Epithelial cell of proximal tubule (primary cell): Measurements from ENCODE around the gene GJA8. TPM values are rescaled to one million over a fixed set of nuclear protein-coding genes. Genes with fewer than 3 reads are reported as not detected.
"Not testable (repeated sequence)": the region's sequence is repeated elsewhere in the genome, so short reads cannot be mapped to it uniquely, and the experiment has no call there.

ENCODE experiments used
- DNase-seq: peaks from one replicate; pipeline ENCODE4 v3.0.0-alpha.2; 2011; ENCODE audit warnings: low read depth
- H3K4me3 ChIP-seq: 2 replicates; pipeline ENCODE4 v1.5.1; 2011; ENCODE audit warnings: low read depth, mild to moderate bottlenecking, low read length
- CTCF ChIP-seq: conservative IDR thresholded peaks from 2 replicates; pipeline ENCODE4 v1.5.1; 2012; ENCODE audit warnings: low read depth, mild to moderate bottlenecking, low read length
- total RNA-seq: library from RNA; depleted of rRNA; stranded (reverse); fragments of >200 nt; gene quantifications from 2 replicates; pipeline ENCODE4 v1.2.3, GENCODE V29; 2015

The GJA8 gene
- not detected in 2 replicates for total RNA-seq

GRCh38 chr1:147902253-147902845 is at the start of gene GJA8:
TSS of gene GJA8 (plus strand) at chr1:147902795. CDS start at chr1:147907956, 5,161 bp downstream.
- DNase-seq: no peak
- H3K4me3 ChIP-seq: no peak within 1 kb of the TSS
- TF ChIP-seq CTCF: no peak

GRCh38 chr1:147853391-147853790 is 49.2 kb upstream of the GJA8 start:
- TF ChIP-seq CTCF: no peak
- peak; percentile 76 for DNase-seq
- H3K4me3 ChIP-seq: no peak overlapping the region

GRCh38 chr1:147854989-147855388 is 47.6 kb upstream of the GJA8 start:
- H3K4me3 ChIP-seq, DNase-seq: not testable (repeated sequence)

GRCh38 chr1:147855996-147856395 is 46.6 kb upstream of the GJA8 start:
- not testable (repeated sequence) for H3K4me3 ChIP-seq
- peak; percentile 38 for DNase-seq

- not testable (repeated sequence) for H3K4me3 ChIP-seq, DNase-seq
These were observed 35.4 kb upstream of the GJA8 start for GRCh38 chr1:147867204-147867603.

GRCh38 chr1:147878022-147878421 is 24.6 kb upstream of the GJA8 start:
- TF ChIP-seq CTCF: no peak
- no peak for DNase-seq
- no peak overlapping the region for H3K4me3 ChIP-seq

GRCh38 chr1:147879911-147880310 is 22.7 kb upstream of the GJA8 start:
- no peak overlapping the region for H3K4me3 ChIP-seq
- no peak for TF ChIP-seq CTCF
- DNase-seq: no peak

- no peak overlapping the region for H3K4me3 ChIP-seq
- TF ChIP-seq CTCF: no peak
- no peak for DNase-seq
These were observed 20.1 kb upstream of the GJA8 start for GRCh38 chr1:147882535-147882934.
